ENCODE measurements around the gene GRK5. TPM values are rescaled to one million over a fixed set of nuclear protein-coding genes. Genes with fewer than 3 reads are reported as not detected.
A peak's percentile ranks its signal among the peaks of the same experiment; 100 is the strongest.

Gene GRK5
- total RNA-seq, 4 donors from 2014 or later: 9.2 to 27.3 (median 15.0) TPM

- DNase-seq: no peak
- Histone ChIP-seq H3K27me3 (no peaks in the 10 kb centered on the region), H3K9me3 (no peaks in the 10 kb centered on the region), H3K36me3 (no peaks in the 10 kb centered on the region), H3K4me3 (replicated peaks in 1 of 3) (no peak overlapping the region), H3K27ac (no peak overlapping the region), H3K4me1 (no peaks in the 10 kb centered on the region)
- intact Hi-C loops (cut with DNase I): no loop called here
- no peak for TF ChIP-seq POLR2A (IDR thresholded peaks at IDR 0.05)
- TF ChIP-seq CTCF (IDR thresholded peaks at IDR 0.05): no peak
- WGBS, 2 donors: 52 to 81% methylated on average over 4 of the region's 4 CpGs
Observed at GRCh38 chr10:119197921-119198320, 9.4 kb upstream of the GRK5 start.

GRCh38 chr10:119198438-119198837 is 8.9 kb upstream of the GRK5 start:
- TF ChIP-seq CTCF (IDR thresholded peaks at IDR 0.05) (peak in 1 of 6 experiments; percentile 28), POLR2A (IDR thresholded peaks at IDR 0.05) (no peak)
- 35 to 44% methylated on average over 7 of the region's 7 CpGs for WGBS, 2 donors
- no peak overlapping the region for H3K27ac ChIP-seq
- no peaks in the 10 kb centered on the region for H3K4me1 ChIP-seq
- intact Hi-C loops (cut with DNase I): no loop called here
- DNase-seq: no peak
- no peaks in the 10 kb centered on the region for H3K27me3 ChIP-seq
- H3K9me3 ChIP-seq: no peaks in the 10 kb centered on the region
- H3K36me3 ChIP-seq: no peaks in the 10 kb centered on the region
- no peak overlapping the region for H3K4me3 ChIP-seq (replicated peaks in 1 of 3)

- TF ChIP-seq CTCF (IDR thresholded peaks at IDR 0.05) (peak; percentile 35 to 87 (median 77)), POLR2A (IDR thresholded peaks at IDR 0.05) (no peak)
- 45 to 58% methylated on average over 7 to 9 of the region's 9 CpGs for WGBS, 2 donors
- H3K9me3 ChIP-seq: no peaks in the 10 kb centered on the region
- DNase-seq: peak; percentile 61 to 64
- H3K4me3 ChIP-seq (replicated peaks in 1 of 3): no peak overlapping the region
- intact Hi-C loops (cut with DNase I): no loop called here
- no peaks in the 10 kb centered on the region for H3K36me3 ChIP-seq
- H3K27ac ChIP-seq: no peak overlapping the region
- H3K27me3 ChIP-seq: no peaks in the 10 kb centered on the region
- no peaks in the 10 kb centered on the region for H3K4me1 ChIP-seq
Observed at GRCh38 chr10:119199231-119199992, 8.0 kb upstream of the GRK5 start.

GRCh38 chr10:119201233-119201632 is 6.1 kb upstream of the GRK5 start:
- no peak for DNase-seq
- intact Hi-C loops (cut with DNase I): no loop called here
- Histone ChIP-seq H3K27me3 (no peaks in the 10 kb centered on the region), H3K4me3 (replicated peaks in 1 of 3) (no peak overlapping the region), H3K36me3 (no peaks in the 10 kb centered on the region), H3K4me1 (peaks cover 0 to 4% of the 10 kb centered on the region in 2 donors), H3K9me3 (no peaks in the 10 kb centered on the region), H3K27ac (no peak overlapping the region)
- 76 to 100% methylated on average over 1 of the region's 1 CpG for WGBS, 2 donors
- TF ChIP-seq POLR2A (IDR thresholded peaks at IDR 0.05): no peak
- TF ChIP-seq CTCF (IDR thresholded peaks at IDR 0.05): no peak

- H3K27me3 ChIP-seq: no peaks in the 10 kb centered on the region
- no peaks in the 10 kb centered on the region for H3K9me3 ChIP-seq
- no peaks in the 10 kb centered on the region for H3K36me3 ChIP-seq
- no peak overlapping the region for H3K27ac ChIP-seq
- 71 to 81% methylated on average over 4 of the region's 4 CpGs for WGBS, 2 donors
- no peak for DNase-seq
- no peak overlapping the region for H3K4me3 ChIP-seq (replicated peaks in 1 of 3)
- TF ChIP-seq POLR2A (IDR thresholded peaks at IDR 0.05) (no peak), CTCF (IDR thresholded peaks at IDR 0.05) (no peak)
- peaks cover 0 to 8% of the 10 kb centered on the region in 2 donors for H3K4me1 ChIP-seq
- intact Hi-C loops (cut with DNase I): no loop called here
Observed at GRCh38 chr10:119203006-119203405, 4.4 kb upstream of the GRK5 start.

All from thyroid gland (tissue), 4 donors.